ENCODE data around the gene TCL1B. TPM values are rescaled to one million over a fixed set of nuclear protein-coding genes. Genes with fewer than 3 reads are reported as not detected.
A peak's percentile ranks its signal among the peaks of the same experiment; 100 is the strongest.
"Not testable (repeated sequence)": the region's sequence is repeated elsewhere in the genome, so short reads cannot be mapped to it uniquely, and the experiment has no call there.

Gene TCL1B
- polyA plus RNA-seq, 3 donors, result not detected

DNA sequence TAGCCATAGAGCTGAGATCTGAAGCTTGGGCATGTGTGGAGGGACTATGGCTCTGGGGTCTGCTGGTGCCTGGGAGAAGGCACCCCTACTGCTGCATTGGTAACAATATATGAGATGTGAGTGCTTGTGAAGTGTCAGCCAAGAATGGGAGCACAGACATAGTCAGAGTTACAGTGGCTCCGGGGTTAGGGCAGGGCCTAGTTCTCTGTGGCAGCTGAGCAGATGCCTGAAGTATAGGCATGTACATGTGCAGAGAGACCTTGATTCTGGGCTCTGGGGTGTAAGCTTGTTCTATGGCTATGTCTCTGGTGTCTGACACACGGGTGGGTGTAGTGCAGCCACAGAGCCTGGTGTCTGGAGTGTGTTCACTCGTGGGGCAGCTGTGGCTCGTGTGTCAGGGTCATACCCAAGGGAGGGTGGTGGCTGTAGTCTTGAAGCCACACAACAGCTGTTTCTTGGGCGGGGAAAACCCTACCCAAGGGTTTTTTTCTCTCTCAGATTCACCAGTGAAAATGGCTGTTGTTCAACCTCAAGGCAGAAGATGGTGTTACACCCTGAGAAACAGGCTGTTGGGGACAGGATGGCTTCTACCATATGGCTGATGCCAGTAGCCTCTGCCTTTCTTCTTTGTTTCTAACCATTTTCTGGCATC lies 39.6 kb downstream of the TCL1B start:
- Mint-ChIP-seq H3K9me3 (peaks cover 1 to 9% (median 4%) of the 10 kb centered on the region in 7 donors), H3K27ac (no peak overlapping the region), H3K4me1 (no peaks in the 10 kb centered on the region), H3K36me3 (no peaks in the 10 kb centered on the region), H3K27me3 (ENCODE audit: low read depth in 3 of 3) (peaks cover 2 to 8% (median 5%) of the 10 kb centered on the region in 3 donors), H3K4me3 (no peak overlapping the region)
- Histone ChIP-seq H3K4me2 (replicated peaks; ENCODE audit: extremely low read depth, low read length, poor library complexity, severe bottlenecking) (no peak overlapping the region), H3K9me3 (replicated peaks in 1 of 2; ENCODE audit: control insufficient read depth in 1 of 2, insufficient read depth in 1 of 2, low read length in 2 of 2) (no peaks in the 10 kb centered on the region), H3K4me1 (ENCODE audit: control insufficient read depth in 1 of 2, insufficient read depth in 2 of 2, low read length in 2 of 2) (no peaks in the 10 kb centered on the region), H3K79me2 (ENCODE audit: insufficient read depth, low read length) (no peaks in the 10 kb centered on the region), H3K36me3 (replicated peaks in 1 of 2; ENCODE audit: control insufficient read depth in 1 of 2, insufficient read depth in 2 of 2, low read length in 2 of 2) (no peaks in the 10 kb centered on the region), H4K20me1 (ENCODE audit: insufficient read depth, low read length) (no peaks in the 10 kb centered on the region), H3K4me3 (replicated peaks in 1 of 3; ENCODE audit: low read depth in 2 of 3, low read length in 3 of 3) (no peak overlapping the region), H3K27ac (ENCODE audit: low read depth in 1 of 2, low read length in 2 of 2) (no peak overlapping the region), H2AFZ (ENCODE audit: insufficient read depth, low read depth, low read length, poor library complexity, severe bottlenecking) (no peak overlapping the region), H3K27me3 (ENCODE audit: control insufficient read depth in 2 of 2, insufficient read depth in 2 of 2, low read length in 2 of 2) (no peaks in the 10 kb centered on the region), H3K9ac (ENCODE audit: insufficient read depth, low read length, poor library complexity, severe bottlenecking) (no peak overlapping the region)
- TF ChIP-seq, protein P1, sequence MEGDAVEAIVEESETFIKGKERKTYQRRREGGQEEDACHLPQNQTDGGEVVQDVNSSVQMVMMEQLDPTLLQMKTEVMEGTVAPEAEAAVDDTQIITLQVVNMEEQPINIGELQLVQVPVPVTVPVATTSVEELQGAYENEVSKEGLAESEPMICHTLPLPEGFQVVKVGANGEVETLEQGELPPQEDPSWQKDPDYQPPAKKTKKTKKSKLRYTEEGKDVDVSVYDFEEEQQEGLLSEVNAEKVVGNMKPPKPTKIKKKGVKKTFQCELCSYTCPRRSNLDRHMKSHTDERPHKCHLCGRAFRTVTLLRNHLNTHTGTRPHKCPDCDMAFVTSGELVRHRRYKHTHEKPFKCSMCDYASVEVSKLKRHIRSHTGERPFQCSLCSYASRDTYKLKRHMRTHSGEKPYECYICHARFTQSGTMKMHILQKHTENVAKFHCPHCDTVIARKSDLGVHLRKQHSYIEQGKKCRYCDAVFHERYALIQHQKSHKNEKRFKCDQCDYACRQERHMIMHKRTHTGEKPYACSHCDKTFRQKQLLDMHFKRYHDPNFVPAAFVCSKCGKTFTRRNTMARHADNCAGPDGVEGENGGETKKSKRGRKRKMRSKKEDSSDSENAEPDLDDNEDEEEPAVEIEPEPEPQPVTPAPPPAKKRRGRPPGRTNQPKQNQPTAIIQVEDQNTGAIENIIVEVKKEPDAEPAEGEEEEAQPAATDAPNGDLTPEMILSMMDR (IDR thresholded peaks at IDR 0.05), result no peak
- DNase-seq, result no peak
- intact Hi-C loops (cut with micrococcal nuclease), result no loop called here
- 77% methylated on average over 4 of the region's 5 CpGs for WGBS (ENCODE audit: insufficient coverage)

DNA sequence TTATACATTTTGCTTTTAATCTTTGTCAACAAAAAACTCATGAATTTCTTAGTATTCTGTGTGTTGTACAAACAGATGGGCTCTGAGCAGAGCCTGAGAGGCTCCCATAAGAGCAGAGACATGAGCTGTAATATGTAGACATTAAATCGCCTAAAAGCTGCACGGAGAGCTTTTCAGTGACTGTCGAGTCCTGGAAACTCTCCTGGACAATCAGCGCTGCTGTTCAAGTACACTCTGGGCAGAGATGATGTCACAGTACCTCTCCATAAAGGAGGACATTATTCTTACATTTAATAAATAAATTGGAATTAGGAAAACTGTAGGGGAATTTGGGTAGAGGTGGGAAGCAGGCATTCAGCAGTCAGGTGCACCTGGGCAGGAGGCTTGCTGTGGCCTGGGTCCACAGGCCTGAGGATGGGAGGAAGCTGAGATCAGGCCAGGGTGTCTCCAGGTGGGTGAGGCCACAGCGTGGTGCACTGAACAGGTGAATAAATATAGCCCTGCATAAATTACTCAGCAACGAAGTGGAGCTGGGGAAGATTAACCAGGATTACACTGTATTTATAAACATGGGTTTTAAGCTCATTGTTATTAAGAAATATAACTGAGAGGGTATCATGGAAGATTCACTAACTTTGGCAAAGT lies 41.0 kb downstream of the TCL1B start:
- H3K27ac ChIP-seq (ENCODE audit: low read depth in 1 of 2, low read length in 2 of 2), result no peak overlapping the region
- H3K4me2 ChIP-seq (replicated peaks; ENCODE audit: extremely low read depth, low read length, poor library complexity, severe bottlenecking), result no peak overlapping the region
- H3K36me3 ChIP-seq (replicated peaks in 1 of 2; ENCODE audit: control insufficient read depth in 1 of 2, insufficient read depth in 2 of 2, low read length in 2 of 2), result no peaks in the 10 kb centered on the region
- H3K27me3 Mint-ChIP-seq (ENCODE audit: low read depth in 3 of 3), result peaks cover 2 to 8% (median 5%) of the 10 kb centered on the region in 3 donors
- H3K27me3 ChIP-seq (ENCODE audit: control insufficient read depth in 2 of 2, insufficient read depth in 2 of 2, low read length in 2 of 2), result no peaks in the 10 kb centered on the region
- no peak overlapping the region for H3K4me3 Mint-ChIP-seq
- DNase-seq, result no peak
- no peaks in the 10 kb centered on the region for H3K4me1 ChIP-seq (ENCODE audit: control insufficient read depth in 1 of 2, insufficient read depth in 2 of 2, low read length in 2 of 2)
- H3K79me2 ChIP-seq (ENCODE audit: insufficient read depth, low read length), result no peaks in the 10 kb centered on the region
- no peaks in the 10 kb centered on the region for H4K20me1 ChIP-seq (ENCODE audit: insufficient read depth, low read length)
- H3K9me3 ChIP-seq (replicated peaks in 1 of 2; ENCODE audit: control insufficient read depth in 1 of 2, insufficient read depth in 1 of 2, low read length in 2 of 2), result no peaks in the 10 kb centered on the region
- TF ChIP-seq, protein P1 (IDR thresholded peaks at IDR 0.05), result no peak
- peaks cover 0 to 9% (median 4%) of the 10 kb centered on the region in 7 donors for H3K9me3 Mint-ChIP-seq
- H3K9ac ChIP-seq (ENCODE audit: insufficient read depth, low read length, poor library complexity, severe bottlenecking), result no peak overlapping the region
- no peak overlapping the region for H3K4me3 ChIP-seq (replicated peaks in 1 of 3; ENCODE audit: low read depth in 2 of 3, low read length in 3 of 3)
- WGBS (ENCODE audit: insufficient coverage), result no CpG with 5 or more reads among the region's 6 CpGs
- intact Hi-C loops (cut with micrococcal nuclease), result no loop called here
- no peak overlapping the region for H3K27ac Mint-ChIP-seq
- H3K4me1 Mint-ChIP-seq, result no peaks in the 10 kb centered on the region
- no peaks in the 10 kb centered on the region for H3K36me3 Mint-ChIP-seq
- no peak overlapping the region for H2AFZ ChIP-seq (ENCODE audit: insufficient read depth, low read depth, low read length, poor library complexity, severe bottlenecking)

DNA sequence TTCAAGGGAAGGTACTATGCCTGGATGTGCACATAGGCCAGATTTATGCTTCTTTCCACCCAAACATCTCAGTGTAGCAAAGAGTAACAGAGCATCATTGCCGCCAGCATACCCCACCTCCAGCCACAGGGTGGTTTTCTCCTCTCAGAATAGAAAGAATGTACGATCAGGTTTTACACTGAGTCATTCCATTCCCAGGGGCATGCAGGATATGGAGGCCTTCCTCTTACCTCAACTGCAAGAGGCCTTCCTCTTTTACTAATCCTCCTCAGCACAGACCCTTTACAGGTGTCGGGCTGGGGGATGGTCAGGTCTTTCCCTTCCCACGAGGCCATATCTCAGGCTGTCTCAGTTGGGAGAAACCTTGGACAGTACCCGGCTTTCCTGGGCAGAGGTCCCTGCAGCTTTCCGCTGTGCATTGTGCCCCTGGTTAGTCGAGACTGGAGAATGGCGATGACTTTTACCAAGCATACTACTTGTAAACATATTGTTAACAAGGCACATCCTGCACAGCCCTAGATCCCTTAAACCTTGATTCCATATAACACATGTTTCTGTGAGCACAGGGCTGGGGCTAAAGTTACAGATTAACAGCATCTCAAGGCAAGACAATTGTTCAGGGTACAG lies 43.3 kb downstream of the TCL1B start:
- H3K4me3 ChIP-seq (replicated peaks in 1 of 3; ENCODE audit: low read depth in 2 of 3, low read length in 3 of 3); H3K27me3 ChIP-seq (ENCODE audit: control insufficient read depth in 2 of 2, insufficient read depth in 2 of 2, low read length in 2 of 2); H3K4me3 Mint-ChIP-seq; H3K27ac ChIP-seq (ENCODE audit: low read depth in 1 of 2, low read length in 2 of 2); H3K36me3 ChIP-seq (replicated peaks in 1 of 2; ENCODE audit: control insufficient read depth in 1 of 2, insufficient read depth in 2 of 2, low read length in 2 of 2); DNase-seq; H3K9ac ChIP-seq (ENCODE audit: insufficient read depth, low read length, poor library complexity, severe bottlenecking); H3K79me2 ChIP-seq (ENCODE audit: insufficient read depth, low read length); H3K4me1 Mint-ChIP-seq; H3K9me3 Mint-ChIP-seq; intact Hi-C loops (cut with micrococcal nuclease); H3K4me1 ChIP-seq (ENCODE audit: control insufficient read depth in 1 of 2, insufficient read depth in 2 of 2, low read length in 2 of 2); H3K4me2 ChIP-seq (replicated peaks; ENCODE audit: extremely low read depth, low read length, poor library complexity, severe bottlenecking); H3K9me3 ChIP-seq (replicated peaks in 1 of 2; ENCODE audit: control insufficient read depth in 1 of 2, insufficient read depth in 1 of 2, low read length in 2 of 2); H4K20me1 ChIP-seq (ENCODE audit: insufficient read depth, low read length); H3K36me3 Mint-ChIP-seq; H2AFZ ChIP-seq (ENCODE audit: insufficient read depth, low read depth, low read length, poor library complexity, severe bottlenecking): not testable (repeated sequence)
- H3K27ac Mint-ChIP-seq, result peak overlapping the region in 1 of 7 donors; percentile 44
- H3K27me3 Mint-ChIP-seq (ENCODE audit: low read depth in 3 of 3), result peaks cover 5 to 12% (median 12%) of the 10 kb centered on the region in 3 donors
- 79% methylated on average over 3 of the region's 8 CpGs for WGBS (ENCODE audit: insufficient coverage)

Data from CD14-positive monocyte (primary cell).